ENCODE measurements around the gene ZBTB40.

Gene ZBTB40

DNA sequence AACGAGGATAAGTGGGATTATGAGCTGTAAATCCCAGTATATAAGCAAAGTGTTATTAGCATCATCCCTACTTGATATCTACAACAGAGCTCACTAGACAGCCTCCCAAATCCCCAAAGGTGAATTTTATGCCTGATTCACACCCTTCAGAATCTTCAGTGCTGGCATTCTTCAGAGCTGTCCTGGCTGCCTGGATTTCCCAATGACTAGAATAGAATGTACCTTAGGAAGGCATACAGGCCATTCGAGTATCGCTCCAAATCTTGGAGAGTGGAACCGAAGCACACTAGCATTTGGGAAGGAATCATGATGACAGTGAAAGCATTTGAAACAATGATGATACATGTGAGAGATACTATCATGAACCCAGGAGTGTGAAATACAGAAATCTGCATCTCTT, 22.3 kb downstream of the ZBTB40 start:
- Mint-ChIP-seq H3K9me3 (no peaks in the 10 kb centered on the region), H3K36me3 (no peaks in the 10 kb centered on the region), H3K4me3 (no peak overlapping the region), H3K27ac (no peak overlapping the region), H3K4me1 (peaks cover 21% of the 10 kb centered on the region)
- no peak for ATAC-seq
- no peak for DNase-seq (ENCODE audit: low spot score in 2 of 2)

DNA sequence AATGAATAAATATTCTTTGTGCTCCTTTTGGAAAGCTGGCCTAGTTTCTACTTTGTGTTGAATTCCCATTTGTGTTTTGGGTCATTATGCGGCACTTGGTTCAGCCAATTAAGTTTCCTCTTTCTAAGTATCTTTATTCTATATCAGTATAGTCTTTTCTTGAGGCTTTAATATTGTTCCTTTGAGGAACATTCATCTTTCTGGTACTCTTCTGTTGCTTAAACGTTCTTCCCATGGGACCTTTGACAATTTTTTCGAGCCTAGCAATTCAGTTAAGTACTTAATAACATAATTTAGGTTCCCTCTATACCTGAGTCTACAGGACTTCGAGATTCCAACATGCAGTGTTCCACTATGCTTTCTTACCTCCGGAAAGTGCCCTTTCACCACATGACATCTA, 24.9 kb downstream of the ZBTB40 start:
- H3K4me3 Mint-ChIP-seq, result no peak overlapping the region

DNA sequence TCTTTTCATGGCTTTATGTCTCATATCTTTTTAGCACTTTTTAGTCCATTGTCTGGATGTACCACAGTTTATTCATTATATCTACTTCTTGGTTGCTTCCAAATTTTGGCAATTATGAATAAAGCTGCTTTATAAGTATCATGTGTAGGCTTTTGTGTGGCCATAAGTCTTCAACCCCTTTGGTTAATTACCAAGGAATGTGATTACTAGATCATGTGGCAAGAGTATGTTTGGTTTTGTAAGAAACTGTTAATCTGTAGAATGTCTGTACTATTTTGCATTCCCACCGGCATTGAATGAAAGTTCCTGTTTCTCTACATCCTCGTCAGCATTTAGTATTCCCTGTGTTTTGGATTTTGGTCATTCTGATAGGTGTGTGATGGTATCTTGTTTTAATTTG, 31.5 kb downstream of the ZBTB40 start:
- Mint-ChIP-seq H3K9me3 (peaks cover 6% of the 10 kb centered on the region), H3K4me3 (no peak overlapping the region), H3K27ac (no peak overlapping the region), H3K36me3 (no peaks in the 10 kb centered on the region), H3K4me1 (peaks cover 32% of the 10 kb centered on the region)
- ATAC-seq, result no peak
- no peak for DNase-seq (ENCODE audit: low spot score in 2 of 2)

More for the DNA sequence above, 24.9 kb downstream of the ZBTB40 start:
- no peak for DNase-seq (ENCODE audit: low spot score in 2 of 2)
- H3K27ac Mint-ChIP-seq, result no peak overlapping the region
- ATAC-seq, result no peak
- peaks cover 3% of the 10 kb centered on the region for H3K9me3 Mint-ChIP-seq
- H3K36me3 Mint-ChIP-seq, result no peaks in the 10 kb centered on the region
- H3K4me1 Mint-ChIP-seq, result peaks cover 14% of the 10 kb centered on the region

DNA sequence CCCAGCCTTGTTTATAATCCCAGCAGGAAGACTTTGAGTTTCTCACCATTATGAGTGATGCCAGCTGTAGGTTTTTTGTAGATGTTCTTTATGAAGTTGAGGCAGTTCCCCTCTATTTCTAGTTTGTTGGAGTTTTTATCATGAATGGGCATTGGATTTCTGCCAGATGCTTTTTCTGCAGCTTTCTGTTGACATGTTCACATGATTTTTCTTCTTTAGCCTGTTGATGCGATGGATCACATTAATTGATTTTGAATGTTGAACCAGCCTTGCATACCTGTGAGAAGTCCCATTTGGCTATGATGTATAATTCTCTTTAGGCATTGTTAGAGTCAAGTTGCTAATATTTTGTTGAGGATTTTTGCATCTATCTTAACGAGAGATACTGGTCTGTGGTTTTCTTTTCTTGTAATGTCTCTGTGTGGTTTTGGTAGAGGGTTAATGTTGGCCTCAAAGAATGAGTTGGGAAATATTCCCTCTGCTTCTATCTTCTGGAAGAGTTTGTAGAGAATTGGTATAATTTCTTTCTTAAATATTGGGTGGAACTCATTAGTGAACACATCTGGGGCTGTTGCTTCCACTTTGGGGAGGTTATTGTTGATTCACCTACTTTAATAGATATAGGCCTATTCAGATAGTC, 33.2 kb downstream of the ZBTB40 start:
- Mint-ChIP-seq H3K4me1 (peaks cover 32% of the 10 kb centered on the region), H3K27ac (no peak overlapping the region)
- ATAC-seq, result no peak

DNA sequence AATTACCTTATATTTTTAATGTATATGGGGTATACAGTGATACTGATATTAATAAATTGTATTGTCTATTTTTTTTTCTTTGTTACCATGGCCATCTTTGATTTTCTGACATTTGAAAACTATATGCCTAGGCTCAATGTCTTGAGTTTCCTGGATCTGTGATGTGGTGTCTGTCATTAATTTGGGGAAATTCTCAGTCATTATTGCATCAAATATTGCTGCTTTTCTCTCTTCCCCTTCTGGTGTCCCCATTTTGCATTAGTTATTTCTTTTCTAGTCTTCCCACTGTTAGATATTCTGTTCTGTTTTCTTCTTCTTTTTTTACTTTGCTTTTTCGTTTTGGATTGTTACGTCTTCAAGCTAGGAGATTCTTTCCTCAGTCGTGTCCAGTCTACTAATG, 33.8 kb downstream of the ZBTB40 start:
- peaks cover 30% of the 10 kb centered on the region for H3K4me1 Mint-ChIP-seq
- DNase-seq (ENCODE audit: low spot score in 2 of 2) (no peak), ATAC-seq (no peak)
- H3K9me3 Mint-ChIP-seq, result peaks cover 3% of the 10 kb centered on the region
- H3K36me3 Mint-ChIP-seq, result peaks cover 4% of the 10 kb centered on the region
- no peak overlapping the region for H3K4me3 Mint-ChIP-seq
- H3K27ac Mint-ChIP-seq, result no peak overlapping the region

More for the DNA sequence above, 33.2 kb downstream of the ZBTB40 start:
- no peak for DNase-seq (ENCODE audit: low spot score in 2 of 2)
- H3K36me3 Mint-ChIP-seq, result no peaks in the 10 kb centered on the region
- peaks cover 3% of the 10 kb centered on the region for H3K9me3 Mint-ChIP-seq
- H3K4me3 Mint-ChIP-seq, result no peak overlapping the region

DNA sequence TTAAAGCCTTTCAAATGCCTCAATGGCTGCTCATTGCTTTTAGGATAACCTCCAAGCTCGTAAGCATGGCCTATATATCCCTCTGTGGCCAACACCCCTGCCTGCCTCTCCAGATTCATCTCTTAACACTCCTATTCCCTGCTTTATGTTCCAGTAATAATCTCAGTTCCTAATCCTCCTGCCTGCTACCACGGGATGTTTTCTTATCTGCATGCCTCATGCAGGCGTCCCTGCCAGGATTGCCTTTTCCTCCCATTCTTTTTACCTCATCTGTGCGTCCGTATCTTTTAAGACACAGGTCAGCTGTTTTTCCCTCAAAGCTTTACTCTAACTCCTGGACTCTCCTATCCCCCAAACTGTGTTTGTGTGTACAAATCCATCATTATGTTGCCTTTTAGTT, 36.1 kb downstream of the ZBTB40 start:
- Mint-ChIP-seq H3K9me3 (peaks cover 3% of the 10 kb centered on the region), H3K4me1 (peaks cover 25% of the 10 kb centered on the region), H3K27ac (no peak overlapping the region), H3K4me3 (no peak overlapping the region), H3K36me3 (peaks cover 26% of the 10 kb centered on the region)
- ATAC-seq, result no peak
- no peak for DNase-seq (ENCODE audit: low spot score in 2 of 2)

DNA sequence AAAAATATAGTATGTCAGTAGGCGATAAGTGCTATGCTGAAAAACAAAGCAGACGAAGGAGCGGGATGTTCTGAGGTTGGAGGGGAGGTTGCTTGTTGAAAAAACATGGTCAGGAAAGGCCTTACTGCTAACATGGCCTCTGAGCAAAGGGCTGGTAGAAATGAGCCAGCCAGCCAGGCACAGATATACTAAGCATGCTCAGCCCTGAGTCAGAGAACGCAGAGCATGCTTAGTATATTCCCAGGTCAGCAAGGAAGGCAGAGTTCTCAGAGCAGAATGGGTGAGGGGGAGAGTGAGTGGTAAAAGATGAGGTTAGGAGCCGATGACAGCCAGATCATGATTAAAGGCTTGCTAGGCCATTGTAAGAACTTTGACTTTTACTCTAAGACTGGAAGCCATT, 36.7 kb downstream of the ZBTB40 start:
- no peak for ATAC-seq

DNA sequence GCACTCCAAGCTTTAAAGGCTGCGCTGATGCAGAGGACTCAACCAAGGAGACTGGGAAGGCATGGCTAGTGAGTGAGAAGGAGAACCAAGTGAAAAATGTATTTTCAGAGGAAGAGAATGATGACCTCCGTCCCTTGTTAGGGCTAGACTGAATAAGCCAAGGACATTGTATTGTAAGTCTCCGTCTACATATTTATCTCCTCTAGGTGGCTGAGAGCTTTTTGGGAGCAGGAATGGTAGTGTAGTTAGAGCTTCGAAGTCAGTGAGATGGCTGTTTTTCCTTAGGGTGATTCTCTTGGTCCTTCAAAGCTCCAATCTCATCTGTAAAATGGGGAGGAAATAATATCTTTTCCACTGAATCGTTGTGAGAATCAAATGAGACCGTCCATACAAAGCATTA, 37.6 kb downstream of the ZBTB40 start:
- no peak for ATAC-seq
- H3K9me3 Mint-ChIP-seq, result peaks cover 3% of the 10 kb centered on the region
- no peak for DNase-seq (ENCODE audit: low spot score in 2 of 2)
- H3K4me1 Mint-ChIP-seq, result peaks cover 26% of the 10 kb centered on the region
- H3K4me3 Mint-ChIP-seq, result no peak overlapping the region
- peaks cover 38% of the 10 kb centered on the region for H3K36me3 Mint-ChIP-seq
- H3K27ac Mint-ChIP-seq, result no peak overlapping the region

More for the DNA sequence above, 36.7 kb downstream of the ZBTB40 start:
- Mint-ChIP-seq H3K4me3 (no peak overlapping the region), H3K36me3 (peaks cover 31% of the 10 kb centered on the region), H3K27ac (no peak overlapping the region), H3K4me1 (peaks cover 23% of the 10 kb centered on the region), H3K9me3 (peaks cover 3% of the 10 kb centered on the region)
- DNase-seq (ENCODE audit: low spot score in 2 of 2), result no peak

DNA sequence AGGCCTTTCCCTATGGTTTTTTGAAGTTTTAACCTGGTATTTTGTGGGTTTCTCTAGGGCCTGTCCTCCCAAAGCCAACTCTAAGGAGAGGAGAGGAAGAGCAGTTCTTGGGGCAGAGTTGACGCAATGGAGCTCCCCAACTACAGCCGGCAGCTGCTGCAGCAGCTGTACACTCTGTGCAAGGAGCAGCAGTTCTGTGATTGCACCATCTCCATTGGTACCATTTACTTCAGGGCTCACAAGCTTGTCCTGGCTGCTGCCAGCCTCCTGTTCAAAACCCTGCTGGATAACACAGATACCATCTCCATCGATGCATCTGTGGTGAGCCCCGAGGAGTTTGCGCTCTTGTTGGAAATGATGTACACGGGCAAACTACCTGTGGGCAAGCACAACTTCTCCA, 38.2 kb downstream of the ZBTB40 start:
- DNase-seq (ENCODE audit: low spot score in 2 of 2), result no peak
- peaks cover 21% of the 10 kb centered on the region for H3K4me1 Mint-ChIP-seq
- H3K9me3 Mint-ChIP-seq, result peaks cover 3% of the 10 kb centered on the region
- H3K4me3 Mint-ChIP-seq, result no peak overlapping the region
- no peak for ATAC-seq
- no peak overlapping the region for H3K27ac Mint-ChIP-seq
- peaks cover 38% of the 10 kb centered on the region for H3K36me3 Mint-ChIP-seq

DNA sequence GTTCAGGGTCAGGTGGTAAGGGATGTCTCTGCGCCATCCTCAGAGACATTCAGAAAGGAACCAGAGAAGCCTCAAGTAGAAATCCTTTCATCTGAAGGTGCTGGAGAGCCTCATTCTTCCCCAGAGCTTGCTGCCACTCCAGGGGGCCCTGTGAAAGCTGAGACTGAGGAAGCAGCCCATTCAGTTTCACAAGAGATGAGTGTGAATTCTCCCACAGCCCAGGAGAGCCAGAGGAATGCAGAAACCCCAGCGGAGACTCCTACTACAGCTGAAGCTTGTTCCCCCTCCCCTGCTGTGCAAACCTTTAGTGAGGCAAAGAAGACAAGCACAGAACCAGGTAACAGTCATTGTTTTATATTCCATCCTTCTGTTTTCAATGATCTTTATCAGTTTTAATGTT, 38.7 kb downstream of the ZBTB40 start:
- DNase-seq (ENCODE audit: low spot score in 2 of 2), result no peak
- no peak overlapping the region for H3K27ac Mint-ChIP-seq
- H3K9me3 Mint-ChIP-seq, result peaks cover 3% of the 10 kb centered on the region
- ATAC-seq, result no peak
- peaks cover 38% of the 10 kb centered on the region for H3K36me3 Mint-ChIP-seq
- no peak overlapping the region for H3K4me3 Mint-ChIP-seq
- H3K4me1 Mint-ChIP-seq, result peaks cover 16% of the 10 kb centered on the region

DNA sequence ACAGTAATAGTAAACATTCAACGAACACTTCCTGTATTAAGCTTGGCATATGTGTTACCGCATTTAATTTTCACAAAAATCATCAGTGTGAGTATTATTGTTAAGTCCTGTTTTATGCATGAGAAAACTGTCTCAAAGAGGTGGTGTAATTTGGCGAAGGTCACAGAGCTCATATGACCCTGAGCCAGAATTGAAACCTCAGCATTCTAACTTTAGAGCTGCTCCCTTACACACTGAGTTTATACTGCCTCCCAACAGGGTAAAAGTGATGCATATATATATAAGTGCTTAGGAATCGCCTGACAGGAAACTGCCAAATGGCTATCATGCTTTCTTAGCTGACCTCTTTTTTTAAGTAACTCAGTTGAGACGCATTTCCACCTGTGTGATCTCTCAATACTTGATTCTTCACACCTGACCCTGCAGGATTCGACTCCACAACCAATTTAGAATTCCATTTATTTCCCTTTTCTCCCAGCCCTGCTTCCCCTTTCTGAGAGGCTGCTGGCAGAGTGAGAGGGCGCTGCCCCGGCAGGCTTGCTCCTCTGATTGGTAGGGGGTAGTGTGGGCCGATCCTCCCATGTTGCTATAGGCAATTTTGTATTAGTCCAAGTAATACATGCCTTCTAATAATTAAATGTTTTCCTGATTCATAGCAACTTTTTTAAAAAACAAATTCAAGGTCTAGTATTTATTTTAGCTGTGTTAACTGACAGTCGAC, 40.5 kb downstream of the ZBTB40 start:
- no peak for ATAC-seq
- Mint-ChIP-seq H3K9me3 (no peaks in the 10 kb centered on the region), H3K36me3 (peaks cover 54% of the 10 kb centered on the region)

DNA sequence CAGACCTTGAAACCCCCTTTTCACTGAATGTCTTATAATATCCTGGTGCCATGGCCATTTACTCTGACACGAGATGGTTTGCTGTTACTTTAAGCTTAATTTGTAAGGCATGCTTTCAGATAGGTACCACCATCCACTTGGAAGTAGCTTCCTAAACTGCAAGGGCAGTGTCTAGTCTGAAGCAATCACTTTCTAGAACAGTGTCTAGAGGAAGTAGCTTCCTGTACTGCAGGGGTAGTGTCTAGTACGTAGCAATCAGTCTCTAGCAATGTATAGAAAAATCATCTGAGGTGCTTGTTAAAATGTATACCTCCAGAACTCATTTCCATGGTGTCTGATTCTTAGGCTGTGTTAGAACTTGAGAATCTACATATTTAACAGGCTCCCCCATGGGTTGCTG, 42.5 kb downstream of the ZBTB40 start:
- no peak overlapping the region for H3K4me3 Mint-ChIP-seq
- no peak overlapping the region for H3K27ac Mint-ChIP-seq
- H3K4me1 Mint-ChIP-seq, result peaks cover 12% of the 10 kb centered on the region
- ATAC-seq (no peak), DNase-seq (ENCODE audit: low spot score in 2 of 2) (no peak)
- no peaks in the 10 kb centered on the region for H3K9me3 Mint-ChIP-seq
- H3K36me3 Mint-ChIP-seq, result peaks cover 55% of the 10 kb centered on the region

More for the DNA sequence above, 40.5 kb downstream of the ZBTB40 start:
- Mint-ChIP-seq H3K4me1 (peaks cover 12% of the 10 kb centered on the region), H3K27ac (no peak overlapping the region), H3K4me3 (no peak overlapping the region)
- no peak for DNase-seq (ENCODE audit: low spot score in 2 of 2)

DNA sequence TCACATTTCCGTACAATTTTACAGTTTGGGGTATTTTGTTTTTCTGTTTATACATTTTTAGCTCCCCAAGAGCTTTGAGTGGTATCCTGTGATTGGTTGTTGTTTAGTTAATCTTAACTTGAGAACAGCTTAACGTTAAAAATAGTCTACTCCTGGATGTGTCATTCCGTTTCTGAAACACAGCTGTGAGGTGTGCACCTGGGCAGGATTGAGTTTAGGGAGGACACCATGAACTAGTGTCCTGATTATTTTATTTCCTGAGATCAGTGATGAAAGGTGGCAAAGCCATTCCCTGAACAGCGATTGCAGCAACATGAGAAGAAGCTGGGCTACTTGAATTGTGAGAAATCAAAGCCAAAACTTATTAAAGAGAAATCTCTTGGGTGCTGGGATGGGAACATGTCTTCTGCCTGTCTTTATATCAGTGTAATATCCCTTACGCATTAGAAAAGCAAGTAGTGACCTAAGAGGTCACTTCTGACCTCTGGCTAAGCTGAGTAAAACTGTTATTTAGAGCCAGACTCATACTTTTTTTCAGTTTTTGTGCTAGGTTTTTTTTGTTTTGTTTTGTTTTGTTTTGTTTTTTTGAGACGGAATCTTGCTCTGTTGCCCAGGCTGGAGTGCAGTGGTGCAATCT, 43.4 kb downstream of the ZBTB40 start:
- H3K27ac Mint-ChIP-seq, result no peak overlapping the region
- H3K4me3 Mint-ChIP-seq, result no peak overlapping the region
- ATAC-seq, result no peak
- H3K4me1 Mint-ChIP-seq, result peaks cover 12% of the 10 kb centered on the region
- no peak for DNase-seq (ENCODE audit: low spot score in 2 of 2)
- no peaks in the 10 kb centered on the region for H3K9me3 Mint-ChIP-seq
- H3K36me3 Mint-ChIP-seq, result peaks cover 55% of the 10 kb centered on the region

DNA sequence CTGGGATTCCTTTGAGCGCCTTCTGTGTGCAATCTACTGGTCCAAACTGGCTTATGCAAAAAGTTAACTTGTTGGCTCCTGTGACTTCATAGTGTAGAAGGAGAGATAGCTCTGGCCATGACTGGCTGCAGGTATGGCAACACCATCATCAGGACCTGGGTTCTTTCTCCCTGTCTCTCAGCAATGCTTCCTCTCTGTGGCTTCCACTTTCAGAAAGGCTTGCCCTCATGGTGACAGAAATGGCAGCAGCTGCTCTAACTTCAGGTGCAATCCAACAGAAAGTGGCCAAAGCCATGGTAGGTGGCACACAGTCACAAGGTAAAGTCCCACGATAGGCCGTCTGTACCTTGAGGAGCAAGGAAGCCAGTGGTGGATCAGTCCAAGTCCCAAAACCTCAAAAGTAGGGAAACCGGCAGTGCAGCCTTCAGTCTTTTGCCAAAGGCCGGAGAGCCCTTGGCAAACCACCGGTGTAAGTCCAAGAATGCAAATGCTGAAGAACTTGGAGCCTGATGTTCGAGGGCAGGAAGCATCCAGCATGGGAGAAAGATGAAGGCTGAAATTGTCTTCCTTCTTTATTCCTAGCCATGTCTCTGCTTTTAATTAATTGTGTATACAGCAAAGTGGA, 45.0 kb downstream of the ZBTB40 start:
- ATAC-seq (no peak), DNase-seq (ENCODE audit: low spot score in 2 of 2) (no peak)
- no peaks in the 10 kb centered on the region for H3K9me3 Mint-ChIP-seq
- H3K4me3 Mint-ChIP-seq, result no peak overlapping the region
- no peak overlapping the region for H3K27ac Mint-ChIP-seq
- H3K36me3 Mint-ChIP-seq, result peaks cover 40% of the 10 kb centered on the region
- H3K4me1 Mint-ChIP-seq, result peaks cover 12% of the 10 kb centered on the region

DNA sequence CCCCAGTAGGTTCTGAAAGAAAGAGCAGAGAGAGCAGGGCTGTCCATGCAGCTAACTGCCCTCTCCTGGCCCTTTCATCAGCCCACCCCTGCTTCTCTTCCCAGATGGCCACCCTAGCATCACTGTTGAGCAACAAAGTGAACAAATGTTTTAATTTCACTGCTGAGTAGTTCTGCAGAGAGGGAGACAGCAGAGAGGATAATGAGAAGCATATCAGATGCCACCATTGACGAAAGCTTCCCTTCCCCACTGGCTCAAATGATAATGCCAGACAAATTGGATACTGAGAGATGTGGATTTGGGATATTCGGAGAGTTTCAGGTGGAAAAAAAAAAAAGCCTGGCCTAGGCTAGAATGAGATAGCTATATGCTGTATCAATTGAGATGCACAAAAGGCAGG, 46.8 kb downstream of the ZBTB40 start:
- peaks cover 10% of the 10 kb centered on the region for H3K4me1 Mint-ChIP-seq
- ATAC-seq, result no peak
- H3K9me3 Mint-ChIP-seq, result no peaks in the 10 kb centered on the region
- no peak overlapping the region for H3K27ac Mint-ChIP-seq
- H3K36me3 Mint-ChIP-seq, result peaks cover 33% of the 10 kb centered on the region
- no peak for DNase-seq (ENCODE audit: low spot score in 2 of 2)
- no peak overlapping the region for H3K4me3 Mint-ChIP-seq
